Endothelial cell of umbilical vein (primary cell): ENCODE data around the gene COL23A1. TPM values are rescaled to one million over a fixed set of nuclear protein-coding genes. Genes with fewer than 3 reads are reported as not detected.

Experiments used
- BruUV-seq: library from RNA; stranded (reverse); fragments of 400-500 nt; replicated peaks from 2 replicates; lab custom pipeline; 2021; lab: Mats Ljungman, UMichigan
- CTCF ChIA-PET: fragments of 300-600, 350-600 bp; sonication (Branson Sonifier 250); formaldehyde crosslinking; loops from one replicate; lab custom pipeline; 2021; ENCODE audit warnings: antibody characterized with exemption, inconsistent platforms; lab: Charles Lee
- POLR2A ChIA-PET: fragments of 300-600, 350-600 bp; sonication (Branson Sonifier 250); formaldehyde crosslinking; loops from one replicate; lab custom pipeline; 2021; ENCODE audit warnings: antibody characterized with exemption, inconsistent platforms; lab: Charles Lee
- DNase-seq: peaks from one replicate; pipeline ENCODE4 v3.0.0-alpha.2; 2011; ENCODE audit warnings: low read depth, low spot score
- FAIRE-seq: peaks from 2 replicates; lab custom pipeline; 2011; peaks lifted over from hg19 to GRCh38; lab: Jason Lieb, UNC
- H2AFZ ChIP-seq: 2 replicates; pipeline ENCODE4 v1.6.0; 2012; ENCODE audit warnings: low read depth, low read length, control low read depth, inconsistent platforms
- H3K27ac ChIP-seq: 2 replicates; pipeline ENCODE4 v1.5.1; 2011; ENCODE audit warnings: low read depth, mild to moderate bottlenecking, control low read depth, low read length, moderate library complexity; ENCODE audit not compliant: insufficient read depth
- H3K27me3 ChIP-seq, 2 experiments: 2 replicates each; pipeline versions ENCODE4 v1.6.0 to v1.6.1; 2011; ENCODE audit warnings: low read length in 2 of 2, mixed read lengths in 1 of 2; ENCODE audit not compliant: control insufficient read depth in 2 of 2, insufficient read depth in 2 of 2
- H3K36me3 ChIP-seq, 2 experiments: 2 replicates in 1 of 2; 3 replicates in 1 of 2; pipeline ENCODE4 v1.5.1; 2011; ENCODE audit warnings: low read length in 2 of 2, mild to moderate bottlenecking in 1 of 2, moderate library complexity in 1 of 2; ENCODE audit not compliant: control insufficient read depth in 2 of 2, insufficient read depth in 2 of 2; ENCODE audit errors: extremely low read depth in 1 of 2
- H3K4me1 ChIP-seq: 3 replicates; pipeline ENCODE4 v1.5.1; 2011; ENCODE audit warnings: mild to moderate bottlenecking, low read length; ENCODE audit not compliant: control insufficient read depth, insufficient read depth; ENCODE audit errors: extremely low read depth
- H3K4me2 ChIP-seq: 2 replicates; pipeline ENCODE4 v1.6.1; 2011; ENCODE audit warnings: low read length, control low read depth, mixed read lengths; ENCODE audit not compliant: insufficient read depth
- H3K4me3 ChIP-seq, 3 experiments: fragments of 200-600 bp in 1 of 3; sonication (generic), shearing (Covaris generic) in 1 of 3; replicated peaks in 1 of 3; 2 replicates each; pipeline ENCODE4 v1.5.1; 2011 to 2016; ENCODE audit warnings: control low read depth in 3 of 3, low read length in 3 of 3, mild to moderate bottlenecking in 2 of 3, inconsistent platforms in 1 of 3, low read depth in 1 of 3, moderate library complexity in 1 of 3; ENCODE audit not compliant: insufficient read depth in 1 of 3
- H3K79me2 ChIP-seq: 2 replicates; pipeline ENCODE4 v1.6.0; 2012; ENCODE audit warnings: low read length, inconsistent platforms; ENCODE audit not compliant: control insufficient read depth, insufficient read depth
- H3K9ac ChIP-seq: replicated peaks from 2 replicates; pipeline ENCODE3; 2011; ENCODE audit warnings: low read length, control low read depth; ENCODE audit not compliant: insufficient read depth; ENCODE audit errors: extremely low read depth
- H3K9me1 ChIP-seq: replicated peaks from 3 replicates; pipeline ENCODE4 v1.6.0; 2011; ENCODE audit warnings: mild to moderate bottlenecking, low read length; ENCODE audit not compliant: control insufficient read depth, insufficient read depth; ENCODE audit errors: extremely low read depth
- H3K9me3 ChIP-seq: replicated peaks from 2 replicates; pipeline ENCODE4 v1.5.1; 2012; ENCODE audit warnings: low read length, inconsistent platforms; ENCODE audit not compliant: control insufficient read depth, insufficient read depth
- H4K20me1 ChIP-seq: replicated peaks from 2 replicates; pipeline ENCODE3; 2011; ENCODE audit warnings: mild to moderate bottlenecking, low read length; ENCODE audit not compliant: control insufficient read depth, insufficient read depth; ENCODE audit errors: extremely low read depth
- EZH2 ChIP-seq: IDR thresholded peaks from 2 replicates; pipeline ENCODE4 v1.6.1; 2012; ENCODE audit warnings: borderline replicate concordance, low read depth, mild to moderate bottlenecking, moderate library complexity, low read length, inconsistent platforms; ENCODE audit not compliant: severe bottlenecking
- FOS ChIP-seq: IDR thresholded peaks from 2 replicates; pipeline ENCODE4 v1.6.1; 2011; ENCODE audit warnings: mild to moderate bottlenecking, low read length, moderate library complexity, borderline replicate concordance; ENCODE audit not compliant: insufficient read depth
- GATA2 ChIP-seq: IDR thresholded peaks from 2 replicates; pipeline ENCODE4 v1.7.0; 2011; ENCODE audit warnings: low read depth, mild to moderate bottlenecking, moderate library complexity, mixed read lengths, low read length; ENCODE audit not compliant: insufficient read length, insufficient read depth
- JUN ChIP-seq: IDR thresholded peaks from 2 replicates; pipeline ENCODE4 v1.6.1; 2011; ENCODE audit warnings: borderline replicate concordance, low read depth; ENCODE audit not compliant: insufficient read length, insufficient read depth
- MYC ChIP-seq: IDR thresholded peaks from one replicate; pipeline ENCODE4 v1.6.1; 2011; ENCODE audit warnings: mild to moderate bottlenecking, low read depth, low read length
- POLR2A ChIP-seq: IDR thresholded peaks from 2 replicates; pipeline ENCODE4 v1.6.1; 2012; ENCODE audit warnings: low read depth, mild to moderate bottlenecking, control low read depth, low read length
- POLR2AphosphoS5 ChIP-seq: IDR thresholded peaks from 2 replicates; pipeline ENCODE4 v1.6.1; 2012; ENCODE audit warnings: low read depth, mild to moderate bottlenecking, control low read depth, low read length, moderate library complexity; ENCODE audit not compliant: insufficient read depth
- dilution Hi-C: fragments of 300-500 bp; cut with MboI; formaldehyde crosslinking; loops from one replicate; pipeline ENCODE4 v1.15.0; 2019; ENCODE audit warnings: low sequenced_read_pairs; ENCODE audit not compliant: extremely low pct_ligation_motif_present
- intact Hi-C: fragments of 100-400 bp; cut with micrococcal nuclease; formaldehyde crosslinking; loops from one replicate; pipeline ENCODE4 v1.10.0; 2022
- polyA plus RNA-seq, 4 experiments: library from polyadenylated mRNA; depleted of rRNA in 3 of 4; stranded (reverse) in 3 of 4; unstranded in 1 of 4; fragments of >200 nt; gene quantifications; 2 replicates each; pipeline versions ENCODE4 v1.2.1 to v1.2.3, GENCODE V29; 2011 to 2012; ENCODE audit warnings: missing spikeins in 1 of 4
- total RNA-seq: library from RNA; stranded (reverse); gene quantifications from 2 replicates; pipeline ENCODE4 v1.2.3, GENCODE V29; 2021
- TF ChIP-seq, protein P1 (sequence below), 2 donors: IDR thresholded peaks; 1 replicate in 1 of 2; 2 replicates in 1 of 2; pipeline ENCODE4 v1.5.1; 2011; ENCODE audit warnings: low read length in 2 of 2, mild to moderate bottlenecking in 2 of 2, moderate library complexity in 2 of 2, control low read depth in 1 of 2, inconsistent platforms in 1 of 2, low read depth in 1 of 2; ENCODE audit not compliant: insufficient read depth in 1 of 2; ENCODE audit errors: extremely low read depth in 1 of 2
- TF ChIP-seq, protein P2 (sequence below): IDR thresholded peaks from 2 replicates; pipeline ENCODE4 v1.6.1; 2011; ENCODE audit not compliant: insufficient read depth, insufficient read length

Gene COL23A1
- total and polyA plus RNA-seq, 2 donors (not counting 3 experiments of a cell fraction or from before 2014, with no cell fraction given): not detected

DNA sequence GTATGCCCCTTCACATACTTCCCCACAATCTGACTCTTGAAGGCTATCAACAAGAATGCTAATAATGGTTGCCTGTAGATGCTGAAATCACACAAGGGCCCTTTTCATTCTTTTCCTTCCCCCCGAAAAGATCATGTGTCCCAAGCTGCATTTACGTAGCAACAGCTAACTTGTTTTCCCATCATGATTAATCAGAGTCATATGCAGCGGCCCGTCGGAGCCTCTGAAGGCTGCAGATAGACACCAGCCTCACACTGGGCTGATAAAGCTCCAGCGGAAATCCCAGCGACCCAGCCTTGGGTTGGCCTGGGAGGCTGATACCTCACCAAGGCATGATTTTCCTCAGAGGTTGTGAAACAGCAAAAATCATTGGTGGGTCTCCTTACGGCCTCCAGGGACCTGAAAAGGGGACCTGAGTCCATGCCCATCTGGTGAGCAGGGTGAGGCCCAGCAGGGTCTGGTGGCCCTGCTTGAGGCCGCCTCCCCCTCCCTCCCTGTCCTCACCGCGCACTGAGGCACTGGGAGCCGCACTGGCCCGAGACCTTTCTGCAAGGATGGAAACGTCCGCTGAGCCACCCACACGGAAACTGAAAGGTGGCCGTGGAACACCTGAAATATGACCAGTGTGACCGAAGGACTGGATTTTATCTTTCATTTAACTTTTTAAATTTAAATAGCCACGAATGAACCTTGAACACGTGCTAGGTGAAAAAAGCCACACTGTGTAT is 243.4 kb downstream of the COL23A1 start:
- no peak for TF ChIP-seq EZH2
- TF ChIP-seq FOS: no peak
- TF ChIP-seq, protein P1, sequence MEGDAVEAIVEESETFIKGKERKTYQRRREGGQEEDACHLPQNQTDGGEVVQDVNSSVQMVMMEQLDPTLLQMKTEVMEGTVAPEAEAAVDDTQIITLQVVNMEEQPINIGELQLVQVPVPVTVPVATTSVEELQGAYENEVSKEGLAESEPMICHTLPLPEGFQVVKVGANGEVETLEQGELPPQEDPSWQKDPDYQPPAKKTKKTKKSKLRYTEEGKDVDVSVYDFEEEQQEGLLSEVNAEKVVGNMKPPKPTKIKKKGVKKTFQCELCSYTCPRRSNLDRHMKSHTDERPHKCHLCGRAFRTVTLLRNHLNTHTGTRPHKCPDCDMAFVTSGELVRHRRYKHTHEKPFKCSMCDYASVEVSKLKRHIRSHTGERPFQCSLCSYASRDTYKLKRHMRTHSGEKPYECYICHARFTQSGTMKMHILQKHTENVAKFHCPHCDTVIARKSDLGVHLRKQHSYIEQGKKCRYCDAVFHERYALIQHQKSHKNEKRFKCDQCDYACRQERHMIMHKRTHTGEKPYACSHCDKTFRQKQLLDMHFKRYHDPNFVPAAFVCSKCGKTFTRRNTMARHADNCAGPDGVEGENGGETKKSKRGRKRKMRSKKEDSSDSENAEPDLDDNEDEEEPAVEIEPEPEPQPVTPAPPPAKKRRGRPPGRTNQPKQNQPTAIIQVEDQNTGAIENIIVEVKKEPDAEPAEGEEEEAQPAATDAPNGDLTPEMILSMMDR (IDR thresholded peaks at IDR 0.05; ENCODE audit: extremely low read depth in 1 of 2, insufficient read depth in 1 of 2, low read depth in 1 of 2, low read length in 2 of 2): no peak
- TF ChIP-seq, protein P2, sequence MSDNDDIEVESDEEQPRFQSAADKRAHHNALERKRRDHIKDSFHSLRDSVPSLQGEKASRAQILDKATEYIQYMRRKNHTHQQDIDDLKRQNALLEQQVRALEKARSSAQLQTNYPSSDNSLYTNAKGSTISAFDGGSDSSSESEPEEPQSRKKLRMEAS: no peak
- no peak for TF ChIP-seq POLR2A
- TF ChIP-seq JUN: no peak
- no peak for TF ChIP-seq MYC
- no peak for TF ChIP-seq POLR2AphosphoS5
- no peak for TF ChIP-seq GATA2
- no peak for FAIRE-seq
- Histone ChIP-seq H3K4me3 (no peak overlapping the region), H3K4me1 (no peaks in the 10 kb centered on the region), H3K79me2 (no peaks in the 10 kb centered on the region), H3K9me1 (no peaks in the 10 kb centered on the region), H3K9ac (no peak overlapping the region), H4K20me1 (no peaks in the 10 kb centered on the region), H3K4me2 (no peak overlapping the region), H3K9me3 (no peaks in the 10 kb centered on the region), H3K27ac (no peak overlapping the region), H3K27me3 (no peaks in the 10 kb centered on the region), H3K36me3 (no peaks in the 10 kb centered on the region), H2AFZ (no peak overlapping the region)
- CTCF ChIA-PET: no interaction called here
- dilution Hi-C loops: no loop called here
- POLR2A ChIA-PET: no interaction called here
- DNase-seq: no peak
- BruUV-seq: no TSS peak
- intact Hi-C loops: no loop called here
